ENCODE data around the gene ARHGAP27. TPM values are rescaled to one million over a fixed set of nuclear protein-coding genes. Genes with fewer than 3 reads are reported as not detected.
A peak's percentile ranks its signal among the peaks of the same experiment; 100 is the strongest.

The ARHGAP27 gene
- total and polyA plus RNA-seq, 2 of the 13 experiments (the other 11 are each of a cell fraction or from before 2014, with no cell fraction given), result 15.5 to 18.9 TPM

DNA sequence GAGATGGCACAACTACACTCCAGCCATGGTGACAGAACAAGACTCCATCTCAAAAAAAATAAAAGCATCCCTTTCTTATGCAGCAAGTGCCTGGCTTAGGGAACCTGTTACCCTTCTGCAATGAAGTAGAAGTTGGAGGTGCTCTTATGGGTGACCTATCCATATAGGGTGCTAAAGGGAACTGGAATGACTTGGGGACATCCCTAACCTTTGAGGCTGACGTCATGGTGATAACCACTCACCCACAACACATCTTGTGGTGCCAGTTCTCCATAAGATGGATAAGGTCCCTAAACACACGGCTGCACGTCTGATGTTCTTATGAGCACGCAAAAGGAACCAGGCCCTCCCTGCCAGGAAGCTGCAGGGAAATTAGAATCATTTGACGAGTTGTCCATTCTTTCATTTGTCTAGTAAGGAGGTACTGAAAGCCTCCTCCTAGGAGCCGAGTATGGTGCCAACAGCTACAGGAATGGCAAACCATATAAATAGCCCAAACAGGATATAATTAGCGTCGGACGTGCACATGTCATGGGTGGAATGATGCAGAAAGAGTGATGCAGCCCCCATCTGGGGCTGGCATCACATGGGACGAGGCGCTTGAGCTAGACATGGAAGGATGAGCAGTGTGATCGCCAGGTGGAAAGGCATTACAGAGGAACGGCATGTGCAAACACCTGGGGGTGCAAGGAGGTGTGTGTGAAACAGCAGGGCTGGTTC, 52.5 kb downstream of the ARHGAP27 start:
- ATAC-seq (no peak), FAIRE-seq (no peak), DNase-seq (ENCODE audit: low spot score) (no peak)
- no peak overlapping the region for H3K4me2 ChIP-seq (ENCODE audit: low read depth, low read length)
- ChIA-PET CTCF (ENCODE audit: low intra/inter-chr PET ratio, low total read pairs) (no interaction called here), POLR2A (no interaction called here)
- H3K79me2 ChIP-seq (ENCODE audit: insufficient read depth, low read length), result no peaks in the 10 kb centered on the region
- no peaks in the 10 kb centered on the region for H3K9me3 ChIP-seq (ENCODE audit: low read length)
- in situ Hi-C loops (cut with HindIII; ENCODE audit: extremely low pct_ligation_motif_present, low pct_unique_long_range_greater_than_20kb), result no loop called here
- H3K4me3 ChIP-seq (replicated peaks in 1 of 3; ENCODE audit: insufficient read depth in 1 of 3, low read depth in 2 of 3, low read length in 3 of 3), result no peak overlapping the region
- TF ChIP-seq GPBP1L1 (CRISPR knock-in tag; IDR thresholded peaks at IDR 0.05) (no peak), CREB1 (IDR thresholded peaks at IDR 0.05) (peak; percentile 81), CREB1 (CRISPR knock-in tag; IDR thresholded peaks at IDR 0.05) (no peak), ATF7 (IDR thresholded peaks at IDR 0.05) (peak; percentile 76), ATF7 (CRISPR knock-in tag; IDR thresholded peaks at IDR 0.05) (no peak)
- intact Hi-C loops (cut with micrococcal nuclease; ENCODE audit: unreplicated experiment), result no loop called here
- peaks cover 32% of the 10 kb centered on the region for H3K4me1 ChIP-seq (ENCODE audit: insufficient read depth, low read length)
- BruUV-seq (replicated peaks), result no TSS peak
- no peak overlapping the region for H2AFZ ChIP-seq (ENCODE audit: low read length)
- H3K36me3 ChIP-seq (replicated peaks in 1 of 2; ENCODE audit: control insufficient read depth in 1 of 2, insufficient read depth in 2 of 2, low read length in 2 of 2), result no peaks in the 10 kb centered on the region
- H4K20me1 ChIP-seq (ENCODE audit: insufficient read depth, low read length), result no peaks in the 10 kb centered on the region
- H3K27me3 ChIP-seq (ENCODE audit: control insufficient read depth in 1 of 2, insufficient read depth in 2 of 2, low read length in 2 of 2), result peaks cover 0 to 27% of the 10 kb centered on the region in 2 experiments; a peak in 4 of 5 replicates
- no peak overlapping the region for H3K27ac ChIP-seq (ENCODE audit: extremely low read length, insufficient read depth, low read length)
- 52% methylated on average over 13 of the region's 13 CpGs for WGBS (ENCODE audit: low lambda C conversion rate)
- no peak overlapping the region for H3K9ac ChIP-seq (ENCODE audit: insufficient read depth, low read depth, low read length)

DNA sequence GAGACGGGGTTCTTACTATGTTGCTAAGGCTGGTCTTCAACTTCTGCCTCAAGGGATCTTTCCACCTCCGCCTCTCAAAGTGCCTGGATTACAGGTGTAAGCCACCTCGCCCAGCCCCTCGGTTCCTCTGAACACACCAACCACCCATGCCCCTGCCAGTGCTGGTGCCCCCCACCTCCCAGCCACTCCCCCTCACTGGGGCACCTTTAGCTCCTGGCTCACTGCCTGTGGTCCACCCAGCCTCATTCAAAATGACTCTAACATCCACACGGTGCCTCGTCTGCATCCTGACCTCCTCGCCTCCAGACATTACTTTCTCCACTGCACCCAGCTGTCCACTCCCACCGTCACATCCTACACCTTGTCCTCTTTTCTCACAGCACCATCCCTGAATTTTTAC, 55.3 kb downstream of the ARHGAP27 start:
- CTCF ChIA-PET (ENCODE audit: low intra/inter-chr PET ratio, low total read pairs), result no interaction called here
- POLR2A ChIA-PET, result no interaction called here
- ATAC-seq (no peak), DNase-seq (ENCODE audit: low spot score) (no peak), FAIRE-seq (no peak)
- no TSS peak for BruUV-seq (replicated peaks)
- H3K79me2 ChIP-seq (ENCODE audit: insufficient read depth, low read length), result no peaks in the 10 kb centered on the region
- H3K4me1 ChIP-seq (ENCODE audit: insufficient read depth, low read length), result peaks cover 42% of the 10 kb centered on the region
- in situ Hi-C loops (cut with HindIII; ENCODE audit: extremely low pct_ligation_motif_present, low pct_unique_long_range_greater_than_20kb) (loop anchor here (10.0 kb wide), 1 partner anchor 243 kb away; the partner anchor contains the start of genes ACBD4 and PLCD3), intact Hi-C loops (cut with micrococcal nuclease; ENCODE audit: unreplicated experiment) (no loop called here)
- no peaks in the 10 kb centered on the region for H3K9me3 ChIP-seq (ENCODE audit: low read length)
- H2AFZ ChIP-seq (ENCODE audit: low read length), result no peak overlapping the region
- no peak overlapping the region for H3K9ac ChIP-seq (ENCODE audit: insufficient read depth, low read depth, low read length)
- no peaks in the 10 kb centered on the region for H3K36me3 ChIP-seq (replicated peaks in 1 of 2; ENCODE audit: control insufficient read depth in 1 of 2, insufficient read depth in 2 of 2, low read length in 2 of 2)
- H4K20me1 ChIP-seq (ENCODE audit: insufficient read depth, low read length), result no peaks in the 10 kb centered on the region
- no peak overlapping the region for H3K4me2 ChIP-seq (ENCODE audit: low read depth, low read length)
- no peak overlapping the region for H3K27ac ChIP-seq (ENCODE audit: extremely low read length, insufficient read depth, low read length)
- WGBS (ENCODE audit: low lambda C conversion rate), result 51% methylated on average over 8 of the region's 8 CpGs
- no peak overlapping the region for H3K4me3 ChIP-seq (replicated peaks in 1 of 3; ENCODE audit: insufficient read depth in 1 of 3, low read depth in 2 of 3, low read length in 3 of 3)
- H3K27me3 ChIP-seq (ENCODE audit: control insufficient read depth in 1 of 2, insufficient read depth in 2 of 2, low read length in 2 of 2), result peaks cover 0 to 14% of the 10 kb centered on the region in 2 experiments; a peak in 4 of 5 replicates
- TF ChIP-seq ZBTB2 (CRISPR knock-in tag; IDR thresholded peaks at IDR 0.05; ENCODE audit: low read depth), result no peak
- TF ChIP-seq KLF11 (CRISPR knock-in tag; IDR thresholded peaks at IDR 0.05), result no peak
- TF ChIP-seq, protein P1, sequence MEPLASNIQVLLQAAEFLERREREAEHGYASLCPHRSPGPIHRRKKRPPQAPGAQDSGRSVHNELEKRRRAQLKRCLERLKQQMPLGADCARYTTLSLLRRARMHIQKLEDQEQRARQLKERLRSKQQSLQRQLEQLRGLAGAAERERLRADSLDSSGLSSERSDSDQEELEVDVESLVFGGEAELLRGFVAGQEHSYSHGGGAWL (CRISPR knock-in tag; IDR thresholded peaks at IDR 0.05), result no peak
- TF ChIP-seq, protein P2, sequence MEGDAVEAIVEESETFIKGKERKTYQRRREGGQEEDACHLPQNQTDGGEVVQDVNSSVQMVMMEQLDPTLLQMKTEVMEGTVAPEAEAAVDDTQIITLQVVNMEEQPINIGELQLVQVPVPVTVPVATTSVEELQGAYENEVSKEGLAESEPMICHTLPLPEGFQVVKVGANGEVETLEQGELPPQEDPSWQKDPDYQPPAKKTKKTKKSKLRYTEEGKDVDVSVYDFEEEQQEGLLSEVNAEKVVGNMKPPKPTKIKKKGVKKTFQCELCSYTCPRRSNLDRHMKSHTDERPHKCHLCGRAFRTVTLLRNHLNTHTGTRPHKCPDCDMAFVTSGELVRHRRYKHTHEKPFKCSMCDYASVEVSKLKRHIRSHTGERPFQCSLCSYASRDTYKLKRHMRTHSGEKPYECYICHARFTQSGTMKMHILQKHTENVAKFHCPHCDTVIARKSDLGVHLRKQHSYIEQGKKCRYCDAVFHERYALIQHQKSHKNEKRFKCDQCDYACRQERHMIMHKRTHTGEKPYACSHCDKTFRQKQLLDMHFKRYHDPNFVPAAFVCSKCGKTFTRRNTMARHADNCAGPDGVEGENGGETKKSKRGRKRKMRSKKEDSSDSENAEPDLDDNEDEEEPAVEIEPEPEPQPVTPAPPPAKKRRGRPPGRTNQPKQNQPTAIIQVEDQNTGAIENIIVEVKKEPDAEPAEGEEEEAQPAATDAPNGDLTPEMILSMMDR (CRISPR knock-in tag; IDR thresholded peaks at IDR 0.05), result no peak
- TF ChIP-seq ZNF768 (CRISPR knock-in tag; IDR thresholded peaks at IDR 0.05), result no peak
- no peak for TF ChIP-seq ETV6 (CRISPR knock-in tag; conservative IDR thresholded peaks at IDR 0.05)
- TF ChIP-seq HMG20B (CRISPR knock-in tag; conservative IDR thresholded peaks at IDR 0.05), result no peak
- TF ChIP-seq ZBTB42 (CRISPR knock-in tag; IDR thresholded peaks at IDR 0.05), result no peak
- TF ChIP-seq ZNF891 (CRISPR knock-in tag; IDR thresholded peaks at IDR 0.05), result no peak
- no peak for TF ChIP-seq ZNF124 (CRISPR knock-in tag; IDR thresholded peaks at IDR 0.05)

Data from HepG2 (cell line).